Activated naive CD8-positive, alpha-beta T cell treated with anti-CD3 and anti-CD28 coated beads for 36 hours (primary cell): ENCODE results near the gene SMIM29. TPM values are rescaled to one million over a fixed set of nuclear protein-coding genes. Genes with fewer than 3 reads are reported as not detected.
A peak's percentile ranks its signal among the peaks of the same experiment; 100 is the strongest.

Experiments used
- DNase-seq: peaks from one replicate; pipeline ENCODE4 v3.0.0; 2021
- H3K27ac Mint-ChIP-seq: one replicate; pipeline ENCODE4 v1.8.0; 2022; ENCODE audit warnings: mild to moderate bottlenecking, moderate library complexity, mixed read lengths
- H3K27me3 Mint-ChIP-seq: one replicate; pipeline ENCODE4 v1.8.0; 2022; ENCODE audit warnings: mild to moderate bottlenecking, mixed read lengths
- H3K36me3 Mint-ChIP-seq: one replicate; pipeline ENCODE4 v1.8.0; 2021; ENCODE audit warnings: mild to moderate bottlenecking, mixed read lengths
- H3K4me1 Mint-ChIP-seq: one replicate; pipeline ENCODE4 v1.8.0; 2021; ENCODE audit warnings: mixed read lengths
- H3K4me3 Mint-ChIP-seq: one replicate; pipeline ENCODE4 v1.8.0; 2022; ENCODE audit warnings: mild to moderate bottlenecking, moderate library complexity, mixed read lengths
- H3K9me3 Mint-ChIP-seq: one replicate; pipeline ENCODE4 v1.8.0; 2022; ENCODE audit warnings: mixed read lengths
- total RNA-seq, 2 experiments: library from RNA; stranded (reverse); gene quantifications; one replicate each; pipeline ENCODE4 v1.2.3, GENCODE V29; 2021

The SMIM29 gene
- total RNA-seq, 2 experiments from 2014 or later: 13.1 to 14.2 TPM

GRCh38 chr6:34227761-34228421 lies 20.9 kb downstream of the SMIM29 start:
- H3K27me3 Mint-ChIP-seq: no peaks in the 10 kb centered on the region
- H3K4me3 Mint-ChIP-seq: no peak overlapping the region
- no peaks in the 10 kb centered on the region for H3K9me3 Mint-ChIP-seq
- no peak overlapping the region for H3K27ac Mint-ChIP-seq
- no peaks in the 10 kb centered on the region for H3K36me3 Mint-ChIP-seq
- H3K4me1 Mint-ChIP-seq: peaks cover 32% of the 10 kb centered on the region
- DNase-seq: no peak

DNA sequence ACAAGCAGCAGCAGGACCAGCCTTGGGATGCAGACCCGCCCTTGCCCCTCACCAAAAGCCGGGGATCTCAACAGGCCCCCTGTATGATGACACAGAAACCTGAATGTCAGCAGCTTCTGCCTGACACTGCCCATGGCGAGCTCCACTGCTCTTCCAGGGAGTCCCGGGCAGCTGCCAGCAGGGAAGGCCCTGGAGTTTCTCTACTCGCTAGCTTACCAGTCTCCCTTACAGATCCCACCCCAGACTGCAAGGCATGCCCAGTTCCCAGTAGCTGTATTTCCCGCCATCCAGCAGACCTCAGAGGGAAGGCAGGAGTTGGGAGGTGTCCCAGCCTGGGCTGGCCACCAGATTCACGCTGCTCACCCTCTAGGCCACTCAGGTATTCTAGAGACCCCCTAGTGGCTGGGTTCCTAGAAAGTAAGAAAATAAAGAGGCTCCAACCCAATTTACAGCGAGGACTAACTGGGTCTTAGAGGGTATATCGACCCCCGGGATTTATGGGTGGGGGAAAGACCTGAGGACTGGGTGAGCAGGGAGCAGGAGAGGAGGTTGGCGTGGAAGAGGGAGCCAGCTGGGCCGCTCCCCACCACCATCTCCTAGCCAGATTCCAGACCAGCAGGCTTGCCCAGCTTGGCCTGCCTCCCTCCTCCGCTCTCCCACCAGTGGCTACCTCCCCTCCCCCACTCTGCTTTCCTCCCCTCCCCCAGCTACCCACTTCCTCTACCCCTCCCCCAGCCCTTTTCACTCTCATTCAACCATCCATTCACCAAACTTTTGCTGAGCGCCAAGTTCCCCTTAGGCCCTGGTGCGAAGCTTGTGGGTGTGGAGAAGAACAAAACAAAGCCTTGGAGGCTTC lies 21.8 kb downstream of the SMIM29 start:
- H3K27ac Mint-ChIP-seq: no peak overlapping the region
- H3K36me3 Mint-ChIP-seq: no peaks in the 10 kb centered on the region
- no peak overlapping the region for H3K4me3 Mint-ChIP-seq
- H3K4me1 Mint-ChIP-seq: peaks cover 33% of the 10 kb centered on the region
- no peak for DNase-seq
- no peaks in the 10 kb centered on the region for H3K9me3 Mint-ChIP-seq
- no peaks in the 10 kb centered on the region for H3K27me3 Mint-ChIP-seq

DNA sequence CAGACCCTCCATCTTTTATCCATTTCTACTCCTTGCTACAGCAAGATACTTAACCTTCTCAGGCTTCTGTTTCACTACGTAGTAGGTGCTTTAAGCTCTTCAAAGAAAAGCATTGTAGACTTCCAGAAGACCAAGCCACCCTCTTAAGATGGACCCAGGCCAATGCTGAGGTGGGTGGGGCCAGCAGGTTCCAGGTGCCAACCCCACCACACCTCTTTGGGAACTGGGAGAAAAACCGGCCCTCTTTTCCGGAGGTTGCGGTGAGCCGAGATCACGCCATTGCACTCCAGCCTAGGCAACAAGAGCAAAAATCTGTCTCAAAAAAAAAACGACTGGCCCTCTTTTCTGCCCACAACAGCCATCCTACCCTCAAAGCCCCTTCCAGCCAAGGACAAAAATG lies 22.7 kb downstream of the SMIM29 start:
- Mint-ChIP-seq H3K4me3 (no peak overlapping the region), H3K9me3 (no peaks in the 10 kb centered on the region), H3K27ac (no peak overlapping the region), H3K36me3 (no peaks in the 10 kb centered on the region), H3K4me1 (peaks cover 33% of the 10 kb centered on the region), H3K27me3 (no peaks in the 10 kb centered on the region)
- no peak for DNase-seq

- no peak for DNase-seq
- Mint-ChIP-seq H3K27me3 (no peaks in the 10 kb centered on the region), H3K27ac (no peak overlapping the region), H3K36me3 (no peaks in the 10 kb centered on the region), H3K4me3 (no peak overlapping the region), H3K9me3 (no peaks in the 10 kb centered on the region), H3K4me1 (peaks cover 33% of the 10 kb centered on the region)
These were observed 23.3 kb downstream of the SMIM29 start for GRCh38 chr6:34225551-34225950.

DNA sequence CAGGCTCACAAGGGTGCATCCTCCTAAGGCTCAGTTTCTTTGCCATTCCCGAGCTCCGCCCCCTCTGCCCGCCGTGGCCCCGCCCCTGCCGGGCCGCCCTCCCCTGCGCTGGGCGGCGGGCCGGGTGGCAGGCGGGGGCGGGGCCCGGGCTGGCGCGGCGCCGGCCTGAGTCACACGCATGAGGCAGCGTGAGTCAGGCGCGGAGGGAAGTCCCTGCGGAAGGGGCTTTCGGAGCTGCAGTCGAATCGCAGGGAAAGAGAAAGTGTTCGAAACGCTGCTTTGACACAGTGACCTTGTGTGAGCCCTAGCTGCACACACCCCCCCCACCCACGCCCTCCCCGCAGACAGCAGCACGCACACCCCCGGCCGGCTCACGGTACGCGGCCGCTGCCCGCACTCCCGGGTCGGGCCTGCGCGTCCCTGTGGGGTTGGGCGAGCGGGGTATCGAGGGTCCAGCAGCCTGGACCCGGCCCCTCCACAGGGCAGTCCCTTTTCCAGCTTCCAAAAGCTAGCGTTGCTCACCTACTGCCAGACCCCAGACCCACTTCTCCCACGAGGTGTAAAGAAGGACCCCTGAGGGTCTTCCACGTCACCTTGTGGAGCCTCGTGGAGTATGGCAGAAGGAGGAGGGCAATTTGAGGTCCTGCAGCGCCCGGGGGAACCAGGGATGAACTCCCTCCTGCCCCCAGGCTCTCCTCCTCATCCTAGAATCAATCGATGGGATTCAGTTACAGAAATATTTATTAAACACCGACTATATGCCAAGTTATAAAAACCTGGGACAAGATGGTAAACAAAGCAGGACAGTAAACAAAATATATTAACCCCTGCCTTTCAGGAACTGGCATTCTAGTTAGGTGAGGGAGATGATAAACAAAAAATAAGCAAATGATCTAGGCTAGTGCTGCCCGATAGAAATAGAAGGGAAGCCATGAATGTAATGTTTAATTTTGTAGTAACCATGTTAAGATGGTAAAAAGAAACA lies 24.6 kb downstream of the SMIM29 start:
- DNase-seq: peak; percentile 95
- Mint-ChIP-seq H3K9me3 (no peaks in the 10 kb centered on the region), H3K27ac (peak overlapping the region; percentile 91), H3K27me3 (no peaks in the 10 kb centered on the region), H3K4me3 (peak overlapping the region; percentile 68), H3K4me1 (peaks cover 30% of the 10 kb centered on the region), H3K36me3 (no peaks in the 10 kb centered on the region)

DNA sequence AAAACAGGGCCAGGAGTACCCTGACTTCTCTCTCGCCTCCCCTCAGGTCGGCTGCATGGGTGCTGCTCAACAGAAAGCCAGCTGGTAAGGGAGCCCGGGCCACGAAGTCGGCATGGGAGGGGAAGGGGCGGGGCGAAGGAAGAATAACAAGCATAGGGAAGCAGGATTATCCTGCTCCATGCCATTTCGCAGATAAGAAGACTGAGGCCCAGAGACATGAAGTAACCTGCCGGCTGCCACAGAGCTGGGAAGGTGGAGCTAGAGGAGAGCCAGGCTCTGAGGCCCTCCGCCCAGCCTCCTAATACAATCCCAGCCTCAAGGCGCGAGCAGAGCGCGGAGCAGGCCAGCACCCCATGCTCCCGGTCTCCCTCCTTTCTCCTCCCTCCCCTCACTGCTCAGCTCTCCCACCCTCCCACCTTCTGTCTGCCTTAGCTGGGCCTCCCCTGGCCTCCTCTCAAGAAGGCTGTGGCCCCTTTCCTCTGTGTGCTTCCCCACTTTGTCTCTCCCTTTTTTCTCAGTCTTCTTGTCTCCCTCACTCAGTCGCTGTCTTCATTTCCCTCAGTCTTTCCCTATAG lies 25.3 kb downstream of the SMIM29 start:
- H3K4me3 Mint-ChIP-seq: peak overlapping the region; percentile 68
- no peaks in the 10 kb centered on the region for H3K9me3 Mint-ChIP-seq
- no peak for DNase-seq
- no peaks in the 10 kb centered on the region for H3K36me3 Mint-ChIP-seq
- H3K27me3 Mint-ChIP-seq: no peaks in the 10 kb centered on the region
- H3K4me1 Mint-ChIP-seq: peaks cover 27% of the 10 kb centered on the region
- peak overlapping the region; percentile 91 for H3K27ac Mint-ChIP-seq

DNA sequence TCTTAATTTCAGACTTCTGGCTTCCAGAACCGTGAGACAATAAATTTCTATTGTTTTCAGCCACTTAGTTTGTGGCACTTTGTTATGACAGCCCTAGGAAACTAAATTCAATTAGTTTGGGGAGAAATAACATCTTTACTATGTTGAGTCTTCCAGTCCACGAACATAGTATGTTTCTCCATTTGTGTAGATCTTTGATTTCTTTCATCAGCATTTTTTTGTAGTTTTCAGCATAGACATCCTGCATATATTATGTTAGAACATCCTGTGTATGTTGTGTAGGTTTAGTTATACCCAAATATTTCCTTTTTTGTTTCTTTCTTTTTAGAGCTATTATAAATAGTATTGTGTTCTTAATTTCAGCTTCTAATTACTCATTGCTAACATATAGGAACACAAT lies 30.1 kb downstream of the SMIM29 start:
- Mint-ChIP-seq H3K4me1 (peaks cover 9% of the 10 kb centered on the region), H3K4me3 (no peak overlapping the region), H3K27me3 (no peaks in the 10 kb centered on the region), H3K36me3 (no peaks in the 10 kb centered on the region), H3K27ac (no peak overlapping the region), H3K9me3 (no peaks in the 10 kb centered on the region)
- DNase-seq: no peak

DNA sequence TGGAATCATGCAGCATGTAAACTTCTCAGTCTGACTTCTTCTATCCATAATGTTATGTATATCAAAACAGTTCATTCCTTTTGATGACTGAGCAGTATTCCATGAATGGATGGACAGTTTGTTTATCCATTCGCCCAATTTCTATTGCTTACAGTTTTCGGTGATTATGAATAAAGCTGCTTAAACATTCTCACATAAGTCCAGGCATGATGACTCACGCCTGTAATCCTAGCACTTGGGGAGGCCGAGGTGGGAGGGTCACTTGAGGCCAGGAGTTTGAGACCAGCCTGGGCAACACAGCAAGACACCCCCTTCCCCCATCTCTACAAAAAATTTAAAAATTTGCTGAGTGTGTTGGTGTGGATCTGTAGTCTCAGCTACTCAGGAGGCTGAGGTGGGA lies 35.0 kb downstream of the SMIM29 start:
- no peak for DNase-seq
- Mint-ChIP-seq H3K4me1 (no peaks in the 10 kb centered on the region), H3K27me3 (no peaks in the 10 kb centered on the region), H3K4me3 (no peak overlapping the region), H3K27ac (no peak overlapping the region), H3K36me3 (no peaks in the 10 kb centered on the region), H3K9me3 (no peaks in the 10 kb centered on the region)

DNA sequence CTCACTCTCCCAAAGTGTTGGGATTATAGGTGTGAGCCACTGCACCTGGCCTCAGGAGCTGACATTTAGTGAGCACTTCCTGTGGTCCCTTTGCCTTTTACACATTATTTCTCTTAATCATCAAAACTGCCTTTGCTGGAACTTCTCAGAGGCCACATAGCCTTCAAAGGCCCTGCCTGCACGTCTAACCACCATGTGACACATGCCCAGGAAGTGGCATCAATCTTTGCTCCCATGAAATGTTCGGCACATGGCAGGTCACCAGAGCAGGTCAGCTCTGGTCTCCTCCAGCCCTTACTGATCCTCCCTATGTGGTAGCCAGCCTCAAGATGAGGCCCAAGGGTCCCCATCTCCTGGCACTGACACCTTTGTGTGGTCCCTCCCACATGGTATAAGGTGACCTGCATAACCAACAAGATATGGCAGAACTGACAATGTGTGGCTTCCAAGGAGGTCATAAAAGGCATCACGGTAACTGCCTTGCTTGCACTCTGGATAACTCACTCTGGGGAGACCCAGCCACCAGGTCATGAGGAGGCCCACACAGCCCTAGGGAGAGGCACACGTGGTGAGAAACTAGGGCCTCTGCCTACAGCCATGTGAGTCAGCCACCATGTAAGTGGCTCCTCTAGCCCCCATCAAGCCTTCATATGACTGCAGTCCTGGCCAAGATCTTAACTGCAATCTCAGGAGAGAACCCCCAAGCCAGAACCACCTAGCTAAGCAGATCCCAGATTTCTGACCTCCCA lies 40.9 kb downstream of the SMIM29 start:
- DNase-seq: peak; percentile 40
- Mint-ChIP-seq H3K4me1 (peaks cover 15% of the 10 kb centered on the region), H3K27ac (peak overlapping the region; percentile 78), H3K4me3 (no peak overlapping the region), H3K9me3 (no peaks in the 10 kb centered on the region), H3K27me3 (no peaks in the 10 kb centered on the region), H3K36me3 (no peaks in the 10 kb centered on the region)

- Mint-ChIP-seq H3K9me3 (no peaks in the 10 kb centered on the region), H3K27me3 (no peaks in the 10 kb centered on the region), H3K4me3 (no peak overlapping the region), H3K27ac (no peak overlapping the region), H3K36me3 (no peaks in the 10 kb centered on the region), H3K4me1 (peaks cover 15% of the 10 kb centered on the region)
- DNase-seq: no peak
These were observed 42.1 kb downstream of the SMIM29 start for GRCh38 chr6:34206726-34207125.

DNA sequence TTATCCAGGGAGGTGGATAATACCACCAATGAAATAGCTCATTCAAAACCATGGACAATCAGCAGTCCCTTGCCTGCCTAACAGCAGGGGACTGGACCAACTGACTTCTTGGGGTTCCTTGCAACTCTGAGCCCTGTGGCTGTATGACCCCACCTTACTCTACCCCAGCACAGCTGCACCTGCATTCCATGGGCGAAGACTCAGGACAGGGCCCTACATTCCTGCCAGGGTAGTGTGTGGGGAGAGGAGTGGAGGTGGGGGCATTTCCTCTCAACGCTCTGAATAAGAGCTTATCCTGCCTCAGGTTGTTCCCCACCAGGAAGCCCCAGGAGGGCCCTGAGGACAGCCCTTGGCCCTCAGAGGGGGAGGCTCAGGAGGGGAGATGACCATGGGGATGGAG lies 42.9 kb downstream of the SMIM29 start:
- H3K27ac Mint-ChIP-seq: no peak overlapping the region

DNA sequence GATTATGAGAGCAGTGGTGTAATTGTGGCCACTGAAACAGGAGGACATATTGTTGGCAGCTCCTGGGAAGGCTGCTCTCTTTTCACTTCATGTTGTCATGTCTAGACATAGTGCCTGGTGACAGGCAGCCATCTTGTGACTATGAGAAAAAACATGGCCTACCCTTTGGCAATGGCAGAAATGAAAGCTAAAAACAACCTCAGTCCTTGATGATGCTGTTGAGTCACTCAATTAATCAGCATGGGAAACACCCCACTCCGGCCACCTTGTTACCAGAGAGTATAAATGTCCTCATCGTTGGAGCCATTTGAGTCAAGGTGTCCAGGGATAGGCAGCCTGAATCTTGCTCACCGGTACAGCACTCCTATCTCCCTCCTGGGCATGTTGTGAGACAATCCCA lies 43.3 kb downstream of the SMIM29 start:
- no peaks in the 10 kb centered on the region for H3K27me3 Mint-ChIP-seq
- H3K9me3 Mint-ChIP-seq: no peaks in the 10 kb centered on the region
- H3K4me1 Mint-ChIP-seq: peaks cover 17% of the 10 kb centered on the region
- H3K4me3 Mint-ChIP-seq: no peak overlapping the region
- no peaks in the 10 kb centered on the region for H3K36me3 Mint-ChIP-seq
- H3K27ac Mint-ChIP-seq: no peak overlapping the region
- DNase-seq: no peak

More for the DNA sequence above, 42.9 kb downstream of the SMIM29 start:
- H3K4me1 Mint-ChIP-seq: peaks cover 15% of the 10 kb centered on the region
- H3K36me3 Mint-ChIP-seq: no peaks in the 10 kb centered on the region
- no peak for DNase-seq
- no peak overlapping the region for H3K4me3 Mint-ChIP-seq
- no peaks in the 10 kb centered on the region for H3K9me3 Mint-ChIP-seq
- no peaks in the 10 kb centered on the region for H3K27me3 Mint-ChIP-seq

DNA sequence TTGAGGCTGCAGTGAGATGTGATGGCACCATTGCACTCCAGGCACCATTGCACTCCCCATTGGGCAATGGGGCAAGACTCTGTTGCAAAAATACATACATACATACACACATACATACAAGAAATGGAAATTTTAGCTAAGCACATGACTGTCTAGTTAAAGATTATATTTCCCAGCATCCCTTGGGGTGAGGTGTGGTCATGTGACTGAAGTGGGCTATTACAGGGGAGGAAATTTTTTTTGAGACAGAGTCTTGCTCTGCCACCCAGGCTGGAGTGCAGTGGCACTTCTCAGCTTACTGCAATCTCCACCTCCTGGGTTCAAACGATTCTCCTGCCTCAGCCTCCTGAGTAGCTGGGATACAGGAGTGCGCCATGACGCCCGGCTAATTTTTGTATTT lies 44.1 kb downstream of the SMIM29 start:
- peaks cover 19% of the 10 kb centered on the region for H3K4me1 Mint-ChIP-seq
- no peaks in the 10 kb centered on the region for H3K27me3 Mint-ChIP-seq
- no peaks in the 10 kb centered on the region for H3K9me3 Mint-ChIP-seq
- no peaks in the 10 kb centered on the region for H3K36me3 Mint-ChIP-seq
- DNase-seq: no peak
- no peak overlapping the region for H3K4me3 Mint-ChIP-seq
- H3K27ac Mint-ChIP-seq: no peak overlapping the region
